HCEC 1CT (cell line): ENCODE results near the gene ARHGAP19.

ENCODE experiments used
- DNase-seq: peaks from one replicate; pipeline ENCODE4 v3.0.0-alpha.2; 2017

Gene ARHGAP19

DNA sequence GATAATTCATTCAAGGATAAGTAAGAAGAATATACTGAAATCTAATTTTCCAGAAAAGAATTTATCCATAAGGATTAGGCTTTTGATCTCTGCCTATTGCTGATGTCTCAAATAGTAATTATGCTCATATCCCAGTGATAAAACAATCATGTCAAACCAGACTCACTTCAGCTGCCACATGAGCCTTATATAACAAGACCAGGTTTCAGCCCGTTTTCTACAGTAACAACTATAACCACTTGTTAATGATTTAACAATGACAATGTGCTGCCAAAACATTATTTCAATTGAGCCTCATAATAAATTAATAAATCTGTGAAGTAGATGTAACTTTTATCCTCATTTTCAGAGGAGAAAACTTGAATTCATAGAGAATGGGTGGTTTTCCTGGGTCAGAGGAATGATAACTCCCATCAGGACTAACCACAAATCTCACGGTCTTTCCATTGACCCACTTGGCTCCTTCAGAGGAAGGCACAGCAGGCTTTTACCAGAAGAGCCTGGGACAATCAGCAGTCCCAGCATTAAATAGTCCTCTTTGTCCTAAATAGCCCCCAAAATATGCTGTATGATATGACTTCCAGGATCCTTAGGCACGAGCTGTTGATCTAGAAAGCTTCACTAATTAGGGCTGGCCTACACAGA lies 64.2 kb downstream of the ARHGAP19 start:
- DNase-seq: no peak

DNA sequence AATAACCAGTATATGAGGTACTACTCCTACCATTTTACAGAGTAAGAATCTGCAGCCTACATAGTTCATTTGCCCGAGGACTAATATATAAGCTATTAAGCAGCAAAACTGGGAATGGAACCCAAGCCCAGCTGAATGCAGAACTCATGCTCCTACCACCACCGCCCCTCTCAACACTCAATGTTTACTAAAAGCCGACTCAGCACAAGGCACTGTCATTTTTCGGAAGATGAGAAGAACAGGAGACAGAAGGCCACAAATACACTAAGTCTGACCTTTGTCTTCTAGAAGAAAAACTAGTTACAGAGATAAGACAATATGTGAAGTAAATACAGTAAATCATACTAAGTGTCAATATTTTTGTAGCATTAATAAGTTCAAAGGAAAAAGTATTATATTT lies 66.0 kb downstream of the ARHGAP19 start:
- no peak for DNase-seq

DNA sequence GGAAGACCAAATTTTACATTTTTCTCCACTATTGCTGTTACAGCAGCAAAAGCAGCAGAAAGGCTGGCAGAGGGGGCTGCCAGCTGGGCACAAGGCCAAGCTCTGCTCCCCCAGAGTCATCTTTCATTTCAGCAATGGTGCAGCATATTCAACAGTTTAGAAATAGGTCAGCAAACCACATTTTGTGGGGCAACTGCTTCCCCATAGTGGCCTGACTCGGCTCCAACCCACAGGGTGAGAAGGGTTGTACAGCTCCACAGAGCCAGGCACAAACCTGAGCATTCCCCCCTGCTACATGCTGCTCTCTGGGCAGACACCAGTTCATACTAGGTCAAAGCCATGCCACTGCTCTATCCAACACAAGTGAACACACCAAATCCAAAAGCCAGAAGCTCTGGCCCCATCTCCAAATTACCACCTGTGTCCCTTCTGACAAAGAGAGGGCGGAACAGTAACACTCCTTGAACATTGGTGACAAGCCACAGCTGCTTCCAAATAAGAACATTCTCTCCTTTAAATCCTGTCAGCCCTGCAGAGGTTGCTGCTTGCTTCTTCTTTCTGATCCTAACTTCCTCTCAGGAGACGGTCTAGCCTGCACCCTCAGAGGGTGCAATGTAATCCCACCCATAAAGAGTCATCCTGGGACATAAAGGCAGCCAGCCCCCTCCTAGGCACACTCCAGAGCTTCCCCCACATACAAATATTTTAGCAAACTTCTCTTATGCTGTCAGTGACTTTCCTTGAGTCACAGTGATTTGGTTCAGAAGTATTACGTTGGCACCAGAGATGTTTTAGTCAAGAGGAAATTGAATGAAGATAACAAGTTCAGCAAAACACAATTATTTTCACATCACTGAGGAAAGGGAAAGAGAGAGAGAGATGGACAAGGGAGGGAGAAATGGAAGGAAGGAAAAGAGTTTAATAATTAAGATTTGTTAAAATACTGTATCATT lies 67.7 kb downstream of the ARHGAP19 start:
- DNase-seq: peak; percentile 32

DNA sequence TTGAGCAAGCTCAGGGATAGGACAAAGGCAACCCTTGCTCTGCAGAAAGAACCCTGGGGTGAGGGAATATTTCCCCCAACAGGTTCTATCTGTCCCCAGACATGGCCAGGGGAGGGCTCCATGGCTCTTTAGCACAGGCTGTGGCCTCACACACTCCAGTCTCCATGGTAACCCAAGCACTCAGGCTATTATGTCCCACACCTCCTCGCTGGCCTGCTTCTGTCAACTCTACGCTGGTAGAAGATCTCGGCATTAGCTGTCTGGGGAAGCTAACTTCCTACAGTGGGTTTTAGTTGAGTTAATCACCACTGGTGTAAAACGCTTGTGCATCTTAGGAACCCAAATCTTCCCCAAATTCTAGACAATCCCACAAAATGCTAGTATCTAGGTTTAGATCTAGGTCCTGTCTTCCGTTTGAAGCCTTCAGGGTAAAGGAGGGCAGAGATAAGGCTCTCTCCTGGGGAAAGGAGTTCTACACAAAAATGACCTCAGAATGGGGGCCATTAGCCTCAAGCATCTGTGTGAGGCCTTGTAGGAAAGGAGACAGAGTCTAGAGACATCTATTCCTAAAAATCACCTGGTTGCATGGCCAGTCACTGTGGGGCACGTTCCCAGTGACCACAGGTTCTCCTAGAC lies 70.0 kb downstream of the ARHGAP19 start:
- no peak for DNase-seq

DNA sequence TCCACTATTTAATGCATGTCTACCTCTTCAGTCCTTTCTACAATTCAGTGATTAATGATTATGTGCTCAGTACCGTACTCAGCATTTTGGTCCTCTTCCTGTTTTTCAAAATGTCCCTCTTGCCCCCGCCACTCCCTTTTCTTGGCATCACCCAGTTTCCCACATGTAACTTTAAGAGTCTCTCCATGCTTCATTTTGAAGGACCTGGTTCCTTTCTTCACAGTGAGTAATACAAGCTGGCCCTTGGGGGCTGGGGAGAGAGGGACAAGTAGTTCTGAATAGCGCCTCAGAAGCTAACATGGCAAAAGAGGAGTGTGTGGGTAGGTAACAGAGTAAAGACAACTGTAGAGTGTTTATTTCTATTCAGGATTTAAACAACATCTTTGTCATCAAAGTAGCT lies 72.1 kb downstream of the ARHGAP19 start:
- no peak for DNase-seq

DNA sequence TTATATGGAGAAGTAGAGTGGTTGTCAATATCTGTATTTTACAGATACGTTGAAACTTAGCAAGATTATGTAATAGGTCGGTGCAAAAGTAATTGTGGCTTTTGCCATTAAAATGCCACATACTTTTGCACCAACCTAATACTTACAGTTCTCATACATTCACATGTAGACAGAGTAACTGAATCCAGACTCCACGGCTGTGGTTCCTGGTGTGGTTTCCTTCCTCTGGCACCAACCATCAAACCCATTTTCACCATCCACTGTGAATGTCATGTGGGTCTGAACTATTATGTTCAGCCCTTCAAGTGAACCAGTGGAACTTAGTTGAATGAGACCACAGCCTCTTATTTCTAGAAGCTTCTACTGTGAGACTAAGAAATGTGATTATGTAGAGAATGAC lies 75.1 kb downstream of the ARHGAP19 start:
- DNase-seq: no peak

DNA sequence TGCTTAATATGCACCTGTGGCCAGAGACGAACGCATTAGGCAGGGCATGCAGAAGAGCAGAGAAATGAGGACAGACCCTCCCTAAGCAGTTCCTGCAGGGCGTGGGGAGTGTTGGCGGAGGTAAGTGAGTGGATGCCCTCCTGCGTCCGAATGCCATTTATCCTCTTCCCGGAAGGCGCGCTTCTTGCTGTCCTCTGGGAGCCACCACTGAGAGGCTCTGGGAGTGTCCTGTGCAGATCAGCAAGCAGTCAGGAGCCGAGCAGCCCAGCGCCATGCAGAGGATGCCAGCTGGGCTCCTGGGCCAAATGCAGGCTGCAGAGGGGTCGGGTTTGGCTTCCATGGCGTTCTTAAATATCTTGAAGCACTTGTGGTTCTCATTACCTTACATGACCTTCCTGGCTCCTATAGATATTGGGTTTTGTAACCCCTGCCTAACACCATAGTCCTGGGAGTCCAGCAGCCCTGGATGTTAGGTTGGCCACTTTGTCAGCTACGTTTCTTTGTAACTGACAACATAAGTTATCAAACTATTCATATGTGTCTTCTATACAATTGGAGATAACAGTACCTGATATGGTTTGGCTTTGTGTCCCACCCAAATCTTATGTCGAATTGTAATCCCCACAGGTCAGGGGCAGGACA lies 76.7 kb downstream of the ARHGAP19 start:
- DNase-seq: no peak

DNA sequence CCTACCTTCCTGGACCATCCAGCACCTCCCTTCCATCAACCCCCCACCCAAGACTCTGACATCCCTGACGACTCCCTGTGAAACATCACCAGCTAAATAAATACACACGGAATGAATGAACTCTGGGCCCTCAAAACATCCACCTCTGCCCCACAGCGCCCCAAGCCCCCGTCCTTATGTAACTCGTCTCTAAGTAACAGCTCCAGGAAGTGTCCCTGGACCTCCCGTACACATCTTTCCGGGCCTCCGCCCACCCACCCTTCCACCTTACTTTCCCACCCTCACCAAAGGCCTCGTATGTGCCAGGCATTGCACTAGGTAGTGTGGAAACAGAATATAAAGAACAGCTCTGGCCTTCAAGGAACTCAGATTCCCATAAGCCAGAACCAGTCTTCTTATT lies 79.0 kb downstream of the ARHGAP19 start:
- DNase-seq: no peak

DNA sequence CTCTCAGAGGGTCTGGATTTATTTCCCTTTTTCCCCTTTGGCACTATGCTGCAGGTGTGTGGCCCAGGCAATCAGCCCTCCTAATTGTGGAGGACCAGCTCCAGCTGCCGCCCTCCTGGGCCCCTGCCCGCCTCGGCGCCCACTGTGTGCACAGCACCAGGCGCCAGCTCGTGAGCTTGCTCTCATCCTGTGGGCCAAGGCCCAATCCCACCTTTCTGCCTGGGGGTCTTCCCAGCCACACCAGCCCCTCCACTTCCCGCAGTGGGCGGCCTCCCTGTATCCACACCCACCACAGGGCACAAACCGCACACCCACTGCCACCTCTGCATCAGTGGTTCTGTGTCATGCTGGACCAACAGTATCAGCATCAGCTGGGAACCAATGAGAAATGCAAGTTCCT lies 81.2 kb downstream of the ARHGAP19 start:
- DNase-seq: no peak

DNA sequence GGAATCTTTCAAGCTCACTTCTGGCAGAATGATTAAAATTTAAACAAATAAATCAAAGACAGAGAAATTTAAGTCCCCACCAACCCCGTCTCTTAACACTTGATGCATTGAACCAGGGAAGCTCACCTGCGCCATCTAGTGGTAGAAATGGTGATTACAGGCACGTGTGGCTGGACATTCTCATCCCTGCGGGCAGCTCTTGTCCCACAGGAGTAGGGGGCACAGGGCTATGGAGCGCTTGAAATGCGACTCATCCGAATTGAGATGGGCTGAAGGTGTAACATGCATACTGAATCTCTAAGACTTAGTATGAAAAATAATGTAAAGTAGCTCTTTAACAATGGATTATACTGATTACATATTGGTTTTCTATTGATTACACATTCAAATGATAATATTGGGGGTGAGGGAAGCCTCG lies 81.9 kb downstream of the ARHGAP19 start:
- peak; percentile 30 for DNase-seq

DNA sequence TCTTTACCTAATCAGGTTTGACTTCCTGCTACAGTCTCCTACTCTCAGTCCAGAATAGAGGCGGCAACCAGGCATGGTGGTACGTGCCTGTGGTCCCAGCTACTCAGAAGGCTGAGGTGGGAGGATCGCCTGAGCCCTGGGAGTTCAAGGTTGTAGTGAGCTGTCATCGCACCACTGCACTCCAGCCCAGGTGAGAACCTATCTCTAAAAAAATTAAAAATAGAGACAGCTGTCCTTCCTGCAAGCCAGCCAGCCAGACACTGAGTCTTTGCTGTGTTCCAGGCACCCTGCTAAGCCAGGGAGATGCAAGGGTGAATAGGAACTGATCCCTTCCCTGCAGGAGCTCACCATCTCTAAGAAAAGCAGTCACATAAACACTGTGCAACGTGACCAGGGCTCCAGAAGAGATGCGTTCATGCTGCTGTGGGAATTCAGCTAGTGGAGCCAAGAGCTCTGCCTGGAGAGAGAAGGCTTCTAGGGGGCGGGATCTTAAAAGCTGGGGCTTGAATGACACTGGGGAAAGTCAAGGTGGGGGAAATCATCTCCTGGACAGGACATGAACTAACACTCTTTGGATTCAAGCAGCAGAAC lies 84.6 kb downstream of the ARHGAP19 start:
- DNase-seq: no peak

DNA sequence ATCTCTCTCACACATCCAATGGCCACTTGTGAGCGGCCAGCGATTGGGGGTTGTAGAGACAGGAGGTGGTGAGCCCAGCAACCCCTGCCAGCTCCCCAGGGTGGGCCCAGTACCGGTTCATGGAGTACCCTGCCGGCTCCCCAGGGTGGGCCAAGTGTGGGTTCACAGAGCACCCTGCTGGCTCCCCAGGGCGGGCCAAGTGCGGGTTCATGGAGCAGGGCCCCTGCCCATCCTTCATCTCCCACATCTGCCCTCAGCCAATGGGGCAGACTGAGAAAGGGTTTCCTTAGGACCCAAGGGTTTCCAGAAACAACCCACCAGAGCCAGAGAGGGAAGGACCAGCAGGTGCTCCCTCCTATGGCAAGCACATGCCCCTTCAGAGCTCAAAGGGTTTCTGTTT lies 85.3 kb downstream of the ARHGAP19 start:
- DNase-seq: no peak

DNA sequence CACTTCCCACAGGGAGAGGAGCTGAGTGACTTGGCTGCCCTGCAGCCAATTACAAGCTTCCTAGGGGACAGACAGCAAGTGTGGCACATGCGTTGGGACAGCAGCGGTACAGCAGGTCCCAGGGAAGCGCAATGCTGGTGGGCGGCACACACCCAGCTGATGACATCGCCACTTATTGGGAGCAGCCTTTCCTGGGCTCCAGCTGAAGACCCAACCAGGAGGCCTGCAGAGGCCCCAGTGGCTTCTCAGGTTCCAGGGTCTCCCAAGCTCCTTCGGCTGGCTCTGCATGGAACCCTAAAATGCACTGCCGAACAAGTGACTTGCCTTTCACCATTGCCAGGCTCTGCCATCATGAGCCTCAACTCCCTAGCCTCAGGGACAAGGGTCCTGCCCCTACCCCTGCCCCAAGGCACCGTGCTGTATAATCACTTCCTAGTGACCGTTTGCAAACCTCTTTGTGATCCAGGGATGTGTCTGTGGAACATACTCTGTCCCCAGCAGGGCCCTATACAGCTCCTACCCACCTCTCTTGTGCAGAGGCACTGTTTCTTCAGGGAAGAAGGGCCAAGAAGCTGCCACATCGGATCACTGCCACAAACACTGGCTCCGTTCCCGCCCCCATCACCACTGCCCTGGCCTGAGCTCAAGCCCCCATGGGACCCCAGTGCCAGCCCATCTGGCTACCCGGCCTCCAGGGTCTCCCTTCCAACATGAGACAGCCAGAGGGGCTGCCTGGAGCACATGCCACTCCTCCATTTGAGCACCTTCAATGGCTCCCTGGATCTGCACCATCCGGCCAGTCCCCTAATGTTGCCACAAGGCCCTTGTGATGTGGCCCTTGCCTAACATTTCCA lies 87.4 kb downstream of the ARHGAP19 start:
- DNase-seq: no peak

DNA sequence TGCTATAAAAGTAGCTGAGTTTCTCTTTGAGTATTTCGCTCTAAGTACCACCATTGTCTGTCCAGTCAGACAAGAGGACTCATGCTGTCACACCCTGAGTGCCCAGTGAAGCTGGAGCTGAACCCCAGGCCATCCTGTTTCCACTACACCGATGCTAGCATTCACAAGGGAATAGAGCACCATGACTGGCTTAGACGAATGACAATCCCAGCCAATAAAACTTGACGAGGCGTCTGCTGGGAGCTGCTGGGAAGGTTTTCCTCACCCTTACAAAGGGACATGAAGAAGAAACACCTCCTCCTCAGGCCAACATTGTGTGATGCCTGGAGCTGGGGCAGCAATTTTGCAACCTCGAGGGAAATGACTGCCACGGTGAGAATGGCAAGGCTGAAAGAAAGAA lies 89.2 kb downstream of the ARHGAP19 start:
- no peak for DNase-seq

DNA sequence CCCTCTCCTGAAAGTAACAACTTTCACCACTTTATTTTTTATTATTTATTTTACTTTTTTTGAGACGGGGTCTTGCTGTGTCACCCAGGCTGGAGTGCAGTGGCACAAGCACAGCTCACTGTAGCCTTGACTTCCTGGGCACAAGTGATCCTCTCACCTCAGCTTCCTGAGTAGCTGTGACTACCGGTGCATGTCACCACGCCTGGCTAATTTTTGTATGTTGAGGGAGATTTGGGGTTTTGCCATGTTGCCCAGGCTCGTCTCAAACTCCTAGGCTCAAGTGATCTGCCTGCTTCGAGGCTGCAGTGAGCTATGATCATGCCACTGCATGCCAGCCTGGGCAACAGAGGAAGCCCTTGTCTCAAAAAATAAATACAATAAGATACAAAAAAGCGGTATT lies 91.8 kb downstream of the ARHGAP19 start:
- no peak for DNase-seq

DNA sequence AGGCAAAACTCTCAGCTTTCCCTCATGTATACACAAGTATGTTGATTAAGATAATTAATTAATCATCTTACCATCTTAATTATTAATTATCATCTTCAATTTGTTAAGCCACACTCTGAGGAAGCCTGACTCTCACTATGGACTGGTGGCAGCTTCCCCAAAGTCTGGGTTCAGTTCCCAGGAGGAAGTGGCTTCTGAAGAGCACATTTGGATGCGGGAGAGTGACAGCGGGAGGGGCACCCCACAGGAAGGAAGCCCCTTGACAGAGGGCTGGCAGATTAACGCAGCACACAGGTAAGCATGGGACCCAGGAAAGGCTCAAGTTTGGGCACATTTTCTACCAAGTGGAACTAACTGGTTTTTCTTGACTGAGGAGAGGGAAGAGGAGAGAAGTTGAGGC lies 93.3 kb downstream of the ARHGAP19 start:
- no peak for DNase-seq

DNA sequence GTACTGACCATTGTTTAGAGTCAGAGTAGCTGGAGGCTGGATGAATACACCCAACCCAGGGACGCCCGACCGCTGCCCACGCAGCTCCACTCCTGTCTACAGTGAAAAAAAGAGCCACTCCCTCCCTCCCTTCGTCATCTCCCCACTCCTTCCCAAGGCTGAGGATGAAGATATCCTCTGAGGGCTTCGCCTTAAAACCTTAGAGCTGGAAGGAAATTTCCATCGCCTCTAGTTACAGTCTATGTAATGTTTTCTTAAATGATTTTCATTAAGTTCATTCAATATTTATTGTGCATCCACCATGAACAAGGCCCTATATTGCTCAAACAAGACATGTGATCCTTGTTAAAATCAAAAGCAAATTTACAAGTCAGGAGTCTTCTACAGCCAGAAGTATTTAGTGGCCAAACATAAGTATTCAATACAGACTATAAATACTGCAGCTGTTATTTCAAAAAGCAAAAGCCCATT lies 95.4 kb downstream of the ARHGAP19 start:
- no peak for DNase-seq

DNA sequence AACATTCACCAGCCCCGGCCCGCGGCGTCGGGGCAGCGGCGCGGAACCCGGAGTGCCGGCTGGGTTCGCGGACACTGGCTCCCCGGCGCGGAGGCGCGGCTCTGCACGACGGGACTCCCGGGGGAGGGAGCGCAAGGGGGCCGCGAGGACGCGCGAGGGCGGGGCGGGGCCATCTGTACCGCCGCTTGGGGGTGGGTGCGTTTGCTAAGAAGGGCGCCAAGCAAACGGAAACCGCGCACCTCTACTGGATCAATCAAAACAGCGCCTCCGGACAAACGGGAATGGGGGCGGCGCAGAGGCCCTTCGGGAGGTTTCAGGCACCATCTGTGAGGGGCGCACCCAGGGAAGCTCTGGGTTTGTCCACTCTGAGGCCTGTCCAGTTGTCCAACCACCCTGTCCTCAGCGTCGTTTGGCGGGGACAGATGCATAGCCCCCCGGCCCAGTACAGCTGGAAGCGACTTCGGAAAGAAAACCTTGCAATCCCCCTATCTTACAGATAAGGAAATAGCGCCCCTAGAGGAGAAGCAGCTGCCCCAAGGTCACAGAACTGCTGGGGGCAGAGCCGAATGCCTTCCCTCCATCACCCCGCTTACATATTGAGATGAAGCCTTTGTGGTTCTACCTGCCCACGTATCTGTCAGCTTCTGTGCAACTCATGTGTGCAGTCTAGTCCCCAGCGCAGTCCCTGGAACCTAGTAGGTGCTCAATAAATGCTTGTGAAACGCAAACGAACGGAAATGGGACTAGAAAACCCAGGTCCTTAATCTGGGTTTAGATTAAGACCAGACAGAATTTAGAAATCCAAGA lies 96.0 kb downstream of the ARHGAP19 start:
- peak; percentile 56 for DNase-seq

DNA sequence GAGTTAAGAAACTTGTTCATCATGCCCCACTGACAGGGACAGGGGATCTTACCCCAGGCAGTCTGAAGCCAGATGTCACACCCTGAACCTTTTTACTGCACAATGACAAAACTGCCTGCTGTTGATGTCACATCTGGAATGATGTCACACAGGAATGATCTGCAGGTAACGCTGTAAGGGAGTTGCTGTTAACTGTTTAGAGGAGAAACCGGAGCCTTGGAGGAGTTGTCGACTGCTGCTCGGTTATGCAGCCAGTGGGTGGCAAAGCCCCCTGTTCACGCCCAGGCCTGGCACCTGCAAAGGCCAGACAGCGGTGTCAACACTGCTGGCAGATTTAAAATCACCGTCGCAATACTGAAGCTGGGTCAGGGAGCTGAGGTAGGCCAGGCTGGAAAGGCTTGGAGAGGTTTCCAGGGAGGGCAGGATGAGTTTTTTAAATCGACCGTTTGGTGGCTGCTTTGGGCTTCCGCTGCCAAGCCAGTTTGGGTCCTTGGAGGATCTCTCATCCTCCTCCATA lies 96.7 kb downstream of the ARHGAP19 start:
- DNase-seq: no peak

DNA sequence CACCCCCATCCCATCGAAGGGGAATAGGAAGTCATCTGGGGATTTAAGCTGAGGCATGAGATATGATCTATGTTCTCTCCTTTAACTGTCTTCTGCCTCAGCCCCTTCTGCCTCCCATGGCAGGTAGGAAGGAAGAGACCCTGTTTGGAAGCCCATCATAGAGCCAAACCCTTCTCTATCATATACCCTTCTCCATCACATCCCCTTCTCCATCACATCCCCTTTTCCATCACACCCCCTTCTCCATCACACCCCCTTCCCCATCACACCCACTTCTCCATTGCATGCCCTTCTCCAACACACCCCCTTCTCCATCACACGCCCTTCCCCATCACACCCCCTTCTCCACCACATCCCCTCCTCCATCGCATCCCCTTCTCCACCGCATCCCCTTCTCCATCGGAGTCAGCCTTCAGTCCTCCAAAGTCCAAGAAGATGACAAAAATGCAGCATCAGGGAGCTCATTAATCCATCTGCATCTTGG lies 99.4 kb downstream of the ARHGAP19 start:
- DNase-seq: no peak

DNA sequence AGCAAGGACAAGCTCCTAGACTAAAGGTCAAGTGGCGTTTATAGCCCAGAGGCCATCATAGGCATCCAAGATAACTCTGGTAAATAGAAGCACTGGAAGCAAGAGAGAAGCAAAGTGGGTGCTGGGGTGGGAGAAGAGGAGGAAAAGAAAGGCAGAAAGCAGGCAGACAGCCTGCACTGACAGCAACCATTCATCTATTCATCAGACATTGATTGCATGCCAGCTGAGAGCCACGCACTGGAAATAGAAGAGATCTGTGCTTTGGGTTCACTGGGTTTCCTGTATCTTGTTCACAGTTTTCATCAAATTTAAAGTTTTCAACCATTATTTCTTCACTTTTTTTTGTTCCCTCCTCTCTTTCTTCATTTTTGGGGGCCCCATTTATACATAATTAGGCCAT lies 102.0 kb downstream of the ARHGAP19 start:
- no peak for DNase-seq
